ENCODE results near the gene WBP1.

The WBP1 gene

GRCh38 chr2:74427551-74427950 is 30.7 kb upstream of the WBP1 start:
- H3K9me3 ChIP-seq (ENCODE audit: control insufficient read depth in 2 of 2, low read length in 2 of 2) = no peaks in the 10 kb centered on the region
- H3K4me3 ChIP-seq (ENCODE audit: low read length in 2 of 2) = no peak overlapping the region
- H3K4me1 ChIP-seq (ENCODE audit: control insufficient read depth in 2 of 2, insufficient read depth in 2 of 2, low read length in 2 of 2) = peaks cover 12 to 17% of the 10 kb centered on the region in 2 donors
- no peak overlapping the region for H3K27ac ChIP-seq (ENCODE audit: low read depth in 2 of 2, low read length in 2 of 2)
- no peaks in the 10 kb centered on the region for H3K27me3 ChIP-seq (ENCODE audit: control insufficient read depth in 2 of 2, insufficient read depth in 2 of 2, low read length in 2 of 2)
- no peak overlapping the region for H3K9ac ChIP-seq (ENCODE audit: low read depth in 1 of 2, low read length in 2 of 2)
- H3K36me3 ChIP-seq (ENCODE audit: control insufficient read depth in 2 of 2, insufficient read depth in 2 of 2, low read length in 2 of 2) = peaks cover 48 to 70% of the 10 kb centered on the region in 2 donors

GRCh38 chr2:74428675-74429074 is 29.6 kb upstream of the WBP1 start:
- Histone ChIP-seq H3K9me3 (ENCODE audit: control insufficient read depth in 2 of 2, low read length in 2 of 2) (no peaks in the 10 kb centered on the region), H3K4me1 (ENCODE audit: control insufficient read depth in 2 of 2, insufficient read depth in 2 of 2, low read length in 2 of 2) (peaks cover 12 to 17% of the 10 kb centered on the region in 2 donors), H3K27ac (ENCODE audit: low read depth in 2 of 2, low read length in 2 of 2) (no peak overlapping the region), H3K27me3 (ENCODE audit: control insufficient read depth in 2 of 2, insufficient read depth in 2 of 2, low read length in 2 of 2) (no peaks in the 10 kb centered on the region), H3K36me3 (ENCODE audit: control insufficient read depth in 2 of 2, insufficient read depth in 2 of 2, low read length in 2 of 2) (peaks cover 48 to 70% of the 10 kb centered on the region in 2 donors), H3K9ac (ENCODE audit: low read depth in 1 of 2, low read length in 2 of 2) (no peak overlapping the region), H3K4me3 (ENCODE audit: low read length in 2 of 2) (no peak overlapping the region)

GRCh38 chr2:74429487-74430451 is 28.5 kb upstream of the WBP1 start:
- peaks cover 48 to 69% of the 10 kb centered on the region in 2 donors for H3K36me3 ChIP-seq (ENCODE audit: control insufficient read depth in 2 of 2, insufficient read depth in 2 of 2, low read length in 2 of 2)
- H3K4me3 ChIP-seq (ENCODE audit: low read length in 2 of 2) = no peak overlapping the region
- H3K9me3 ChIP-seq (ENCODE audit: control insufficient read depth in 2 of 2, low read length in 2 of 2) = no peaks in the 10 kb centered on the region
- no peak overlapping the region for H3K9ac ChIP-seq (ENCODE audit: low read depth in 1 of 2, low read length in 2 of 2)
- H3K4me1 ChIP-seq (ENCODE audit: control insufficient read depth in 2 of 2, insufficient read depth in 2 of 2, low read length in 2 of 2) = peaks cover 12 to 17% of the 10 kb centered on the region in 2 donors
- peak overlapping the region; percentile 42 to 67 for H3K27ac ChIP-seq (ENCODE audit: low read depth in 2 of 2, low read length in 2 of 2)
- no peaks in the 10 kb centered on the region for H3K27me3 ChIP-seq (ENCODE audit: control insufficient read depth in 2 of 2, insufficient read depth in 2 of 2, low read length in 2 of 2)

- H3K9ac ChIP-seq (ENCODE audit: low read depth in 1 of 2, low read length in 2 of 2) = no peak overlapping the region
- H3K4me3 ChIP-seq (ENCODE audit: low read length in 2 of 2) = no peak overlapping the region
- H3K36me3 ChIP-seq (ENCODE audit: control insufficient read depth in 2 of 2, insufficient read depth in 2 of 2, low read length in 2 of 2) = peaks cover 46 to 62% of the 10 kb centered on the region in 2 donors
- peaks cover 12 to 17% of the 10 kb centered on the region in 2 donors for H3K4me1 ChIP-seq (ENCODE audit: control insufficient read depth in 2 of 2, insufficient read depth in 2 of 2, low read length in 2 of 2)
- no peaks in the 10 kb centered on the region for H3K27me3 ChIP-seq (ENCODE audit: control insufficient read depth in 2 of 2, insufficient read depth in 2 of 2, low read length in 2 of 2)
- no peaks in the 10 kb centered on the region for H3K9me3 ChIP-seq (ENCODE audit: control insufficient read depth in 2 of 2, low read length in 2 of 2)
- peak overlapping the region; percentile 42 to 67 for H3K27ac ChIP-seq (ENCODE audit: low read depth in 2 of 2, low read length in 2 of 2)
Observed at GRCh38 chr2:74430502-74430901, 27.7 kb upstream of the WBP1 start.

- H3K4me3 ChIP-seq (ENCODE audit: low read length in 2 of 2) = no peak overlapping the region
- peaks cover 8 to 17% of the 10 kb centered on the region in 2 donors for H3K4me1 ChIP-seq (ENCODE audit: control insufficient read depth in 2 of 2, insufficient read depth in 2 of 2, low read length in 2 of 2)
- H3K9ac ChIP-seq (ENCODE audit: low read depth in 1 of 2, low read length in 2 of 2) = no peak overlapping the region
- no peaks in the 10 kb centered on the region for H3K9me3 ChIP-seq (ENCODE audit: control insufficient read depth in 2 of 2, low read length in 2 of 2)
- no peak overlapping the region for H3K27ac ChIP-seq (ENCODE audit: low read depth in 2 of 2, low read length in 2 of 2)
- H3K27me3 ChIP-seq (ENCODE audit: control insufficient read depth in 2 of 2, insufficient read depth in 2 of 2, low read length in 2 of 2) = no peaks in the 10 kb centered on the region
- peaks cover 3 to 12% of the 10 kb centered on the region in 2 donors for H3K36me3 ChIP-seq (ENCODE audit: control insufficient read depth in 2 of 2, insufficient read depth in 2 of 2, low read length in 2 of 2)
Observed at GRCh38 chr2:74436111-74436805, 22.0 kb upstream of the WBP1 start.

GRCh38 chr2:74436848-74437695 is 21.2 kb upstream of the WBP1 start:
- Histone ChIP-seq H3K9ac (ENCODE audit: low read depth in 1 of 2, low read length in 2 of 2) (no peak overlapping the region), H3K27me3 (ENCODE audit: control insufficient read depth in 2 of 2, insufficient read depth in 2 of 2, low read length in 2 of 2) (no peaks in the 10 kb centered on the region), H3K36me3 (ENCODE audit: control insufficient read depth in 2 of 2, insufficient read depth in 2 of 2, low read length in 2 of 2) (peaks cover 0 to 5% of the 10 kb centered on the region in 2 donors), H3K4me1 (ENCODE audit: control insufficient read depth in 2 of 2, insufficient read depth in 2 of 2, low read length in 2 of 2) (peaks cover 10 to 19% of the 10 kb centered on the region in 2 donors), H3K4me3 (ENCODE audit: low read length in 2 of 2) (no peak overlapping the region), H3K27ac (ENCODE audit: low read depth in 2 of 2, low read length in 2 of 2) (no peak overlapping the region), H3K9me3 (ENCODE audit: control insufficient read depth in 2 of 2, low read length in 2 of 2) (no peaks in the 10 kb centered on the region)

- Histone ChIP-seq H3K36me3 (ENCODE audit: control insufficient read depth in 2 of 2, insufficient read depth in 2 of 2, low read length in 2 of 2) (no peaks in the 10 kb centered on the region), H3K27me3 (ENCODE audit: control insufficient read depth in 2 of 2, insufficient read depth in 2 of 2, low read length in 2 of 2) (peaks cover 0 to 3% of the 10 kb centered on the region in 2 donors), H3K4me3 (ENCODE audit: low read length in 2 of 2) (no peak overlapping the region), H3K27ac (ENCODE audit: low read depth in 2 of 2, low read length in 2 of 2) (no peak overlapping the region), H3K9me3 (ENCODE audit: control insufficient read depth in 2 of 2, low read length in 2 of 2) (no peaks in the 10 kb centered on the region), H3K4me1 (ENCODE audit: control insufficient read depth in 2 of 2, insufficient read depth in 2 of 2, low read length in 2 of 2) (peaks cover 14 to 22% of the 10 kb centered on the region in 2 donors), H3K9ac (ENCODE audit: low read depth in 1 of 2, low read length in 2 of 2) (no peak overlapping the region)
Observed at GRCh38 chr2:74438248-74438647, 20.0 kb upstream of the WBP1 start.

- Histone ChIP-seq H3K27me3 (ENCODE audit: control insufficient read depth in 2 of 2, insufficient read depth in 2 of 2, low read length in 2 of 2) (peaks cover 0 to 3% of the 10 kb centered on the region in 2 donors), H3K9me3 (ENCODE audit: control insufficient read depth in 2 of 2, low read length in 2 of 2) (no peaks in the 10 kb centered on the region), H3K36me3 (ENCODE audit: control insufficient read depth in 2 of 2, insufficient read depth in 2 of 2, low read length in 2 of 2) (no peaks in the 10 kb centered on the region), H3K4me3 (ENCODE audit: low read length in 2 of 2) (peak overlapping the region; percentile 76), H3K9ac (ENCODE audit: low read depth in 1 of 2, low read length in 2 of 2) (peak overlapping the region; percentile 63 to 91), H3K27ac (ENCODE audit: low read depth in 2 of 2, low read length in 2 of 2) (peak overlapping the region in 1 of 2 donors; percentile 95), H3K4me1 (ENCODE audit: control insufficient read depth in 2 of 2, insufficient read depth in 2 of 2, low read length in 2 of 2) (peaks cover 14 to 26% of the 10 kb centered on the region in 2 donors)
Observed at GRCh38 chr2:74439373-74439772, 18.9 kb upstream of the WBP1 start.

GRCh38 chr2:74439803-74440377 is 18.3 kb upstream of the WBP1 start:
- Histone ChIP-seq H3K36me3 (ENCODE audit: control insufficient read depth in 2 of 2, insufficient read depth in 2 of 2, low read length in 2 of 2) (no peaks in the 10 kb centered on the region), H3K9ac (ENCODE audit: low read depth in 1 of 2, low read length in 2 of 2) (peak overlapping the region; percentile 63 to 91), H3K4me3 (ENCODE audit: low read length in 2 of 2) (peak overlapping the region; percentile 76), H3K4me1 (ENCODE audit: control insufficient read depth in 2 of 2, insufficient read depth in 2 of 2, low read length in 2 of 2) (peaks cover 14 to 26% of the 10 kb centered on the region in 2 donors), H3K27ac (ENCODE audit: low read depth in 2 of 2, low read length in 2 of 2) (peak overlapping the region; percentile 95 to 98), H3K27me3 (ENCODE audit: control insufficient read depth in 2 of 2, insufficient read depth in 2 of 2, low read length in 2 of 2) (peaks cover 0 to 3% of the 10 kb centered on the region in 2 donors), H3K9me3 (ENCODE audit: control insufficient read depth in 2 of 2, low read length in 2 of 2) (no peaks in the 10 kb centered on the region)
